Stimulated activated naive CD4-positive, alpha-beta T cell (primary cell): Measurements from ENCODE around the gene SPEM3.
A peak's percentile ranks its signal among the peaks of the same experiment; 100 is the strongest.

Source experiments
- DNase-seq, 6 experiments: peaks; one replicate each; lab custom pipeline; 2025; lab: John Stamatoyannopoulos, UW

SPEM3 gene

DNA sequence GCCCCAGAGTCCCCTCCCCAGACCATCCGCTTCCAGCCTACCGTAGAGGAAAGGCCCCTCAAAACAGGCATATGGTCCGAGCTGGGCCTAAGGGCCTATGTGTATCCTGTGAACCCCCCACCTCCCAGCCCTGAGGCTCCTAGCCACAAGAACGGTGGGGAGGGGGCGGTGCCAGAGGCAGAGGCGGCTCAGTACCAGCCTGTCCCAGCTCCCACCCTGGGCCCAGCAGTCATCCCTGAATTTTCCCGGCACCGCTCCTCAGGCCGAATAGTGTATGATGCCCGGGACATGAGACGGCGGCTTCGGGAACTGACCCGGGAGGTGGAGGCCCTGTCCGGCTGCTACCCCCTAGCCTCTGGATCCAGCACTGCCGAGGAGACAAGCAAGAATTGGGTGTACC, 7.5 kb upstream of the SPEM3 start:
- no peak for DNase-seq

- no peak for DNase-seq
Measured at GRCh38 chr17:7423679-7424078, 5.0 kb upstream of the SPEM3 start.

- DNase-seq: no peak
Measured at GRCh38 chr17:7425316-7425715, 3.3 kb upstream of the SPEM3 start, which contains the start of gene SPEM2. Gene SPEM2 (plus strand): TSS chr17:7425616. CDS start chr17:7425689, 73 bp downstream.

GRCh38 chr17:7425756-7426155, 2.9 kb upstream of the SPEM3 start:
- DNase-seq: no peak

DNA sequence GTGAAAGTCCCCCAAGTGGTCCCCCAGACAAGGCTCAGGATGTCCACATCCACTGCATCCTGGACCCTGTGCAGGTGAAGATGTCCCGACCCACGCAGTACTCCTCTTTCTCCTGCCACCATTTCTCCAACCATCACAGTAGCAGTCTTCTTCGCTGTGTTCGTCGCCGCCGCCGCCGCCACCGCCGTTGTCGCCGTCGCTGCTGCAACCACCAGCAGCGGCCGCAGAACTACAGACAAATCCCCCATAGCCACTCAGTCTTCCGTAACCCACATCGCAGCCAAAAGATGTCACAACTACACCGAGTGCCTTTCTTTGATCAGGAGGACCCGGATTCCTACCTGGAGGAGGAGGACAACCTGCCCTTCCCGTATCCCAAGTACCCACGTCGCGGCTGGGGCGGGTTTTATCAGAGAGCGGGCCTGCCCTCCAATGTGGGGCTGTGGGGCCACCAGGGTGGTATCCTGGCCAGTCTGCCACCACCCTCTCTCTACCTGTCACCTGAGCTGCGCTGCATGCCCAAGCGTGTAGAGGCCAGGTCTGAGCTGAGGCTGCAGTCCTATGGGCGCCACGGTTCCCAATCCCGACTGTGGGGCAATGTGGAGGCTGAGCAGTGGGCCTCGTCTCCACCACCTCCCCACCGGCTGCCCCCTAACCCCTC, 2.3 kb upstream of the SPEM3 start:
- no peak for DNase-seq

- no peak for DNase-seq
Measured at GRCh38 chr17:7426896-7427489, 1.7 kb upstream of the SPEM3 start.

DNA sequence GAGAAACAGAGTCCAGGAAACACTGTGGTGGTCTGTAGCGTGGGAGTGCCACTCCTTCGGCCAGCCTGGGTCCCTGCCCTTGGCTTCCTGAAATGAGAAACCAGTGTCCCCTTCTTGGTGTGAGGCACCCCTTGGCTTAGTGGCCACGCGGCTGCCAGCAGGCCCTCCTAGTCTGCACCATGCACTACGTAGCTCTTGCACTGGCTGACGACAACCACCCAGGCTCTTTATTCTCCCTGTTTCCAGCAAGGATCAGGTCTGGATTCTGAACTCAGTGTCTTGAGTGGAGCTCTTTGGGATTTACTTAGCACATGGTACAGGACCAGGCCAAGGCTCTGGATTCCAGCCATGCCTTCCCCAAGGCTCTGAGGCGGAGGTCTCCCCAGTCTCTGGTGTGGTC, 1.1 kb upstream of the SPEM3 start:
- no peak for DNase-seq

DNA sequence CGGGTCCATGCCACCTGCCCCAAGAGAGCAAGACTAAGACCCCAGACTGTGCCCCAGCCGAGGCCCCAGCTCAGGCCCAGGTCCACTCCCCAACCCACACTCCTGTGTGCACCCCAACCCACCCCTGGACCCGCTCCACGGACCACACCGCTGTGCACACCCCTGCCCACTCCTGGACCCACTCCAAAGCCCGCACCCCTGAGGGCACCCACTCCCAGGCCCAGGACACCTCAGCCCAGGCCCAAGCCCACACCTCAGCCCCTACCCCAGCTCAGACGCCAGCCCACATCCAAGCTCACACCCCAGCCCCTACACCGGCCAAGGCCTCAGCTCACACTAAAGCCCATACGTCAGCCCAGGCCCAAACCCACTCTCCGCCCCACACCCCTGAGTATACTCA, 1.1 kb downstream of the SPEM3 start:
- DNase-seq: no peak

GRCh38 chr17:7431231-7431630, 2.6 kb downstream of the SPEM3 start:
- no peak for DNase-seq

- no peak for DNase-seq
Measured at GRCh38 chr17:7432296-7432695, 3.6 kb downstream of the SPEM3 start.

DNA sequence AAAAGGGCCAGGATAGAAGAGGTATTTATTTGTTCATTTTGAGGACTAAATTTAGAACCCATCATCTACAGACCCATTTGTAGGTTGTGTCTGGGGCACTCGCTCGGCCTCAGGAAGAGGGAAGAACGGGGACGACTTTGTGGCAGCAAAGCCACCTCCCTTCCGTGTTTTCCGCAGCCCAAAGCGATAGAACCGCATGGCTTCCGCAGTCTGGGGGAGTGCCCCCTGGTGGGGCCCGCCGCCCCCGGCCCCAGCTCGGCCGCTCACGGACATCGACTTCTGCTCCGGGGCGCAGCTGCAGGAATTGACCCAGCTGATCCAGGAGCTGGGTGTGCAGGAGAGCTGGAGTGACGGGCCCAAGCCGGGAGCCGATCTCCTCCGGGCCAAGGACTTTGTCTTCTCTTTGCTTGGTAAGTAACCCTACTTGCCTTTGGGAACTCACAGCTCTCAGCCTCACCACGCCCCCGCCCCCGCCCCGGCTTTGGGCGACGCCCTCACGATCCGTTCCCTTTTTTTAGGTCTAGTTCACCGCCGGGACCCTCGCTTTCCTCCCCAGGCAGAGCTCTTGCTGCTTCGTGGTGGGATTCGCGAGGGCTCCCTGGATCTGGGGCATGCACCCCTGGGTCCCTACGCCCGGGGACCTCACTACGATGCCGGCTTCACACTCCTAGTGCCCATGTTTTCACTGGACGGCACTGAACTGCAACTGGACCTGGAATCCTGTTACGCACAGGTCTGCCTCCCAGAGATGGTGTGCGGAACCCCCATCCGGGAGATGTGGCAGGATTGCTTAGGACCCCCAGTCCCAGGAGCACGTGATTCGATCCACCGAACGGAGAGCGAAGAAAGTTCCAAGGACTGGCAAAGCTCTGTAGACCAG, 7.3 kb downstream of the SPEM3 start:
- DNase-seq: peak; percentile 46 to 90 (median 74)

- DNase-seq: peak; percentile 69 to 86 (median 74)
Measured at GRCh38 chr17:7436556-7437368, 8.1 kb downstream of the SPEM3 start.

DNA sequence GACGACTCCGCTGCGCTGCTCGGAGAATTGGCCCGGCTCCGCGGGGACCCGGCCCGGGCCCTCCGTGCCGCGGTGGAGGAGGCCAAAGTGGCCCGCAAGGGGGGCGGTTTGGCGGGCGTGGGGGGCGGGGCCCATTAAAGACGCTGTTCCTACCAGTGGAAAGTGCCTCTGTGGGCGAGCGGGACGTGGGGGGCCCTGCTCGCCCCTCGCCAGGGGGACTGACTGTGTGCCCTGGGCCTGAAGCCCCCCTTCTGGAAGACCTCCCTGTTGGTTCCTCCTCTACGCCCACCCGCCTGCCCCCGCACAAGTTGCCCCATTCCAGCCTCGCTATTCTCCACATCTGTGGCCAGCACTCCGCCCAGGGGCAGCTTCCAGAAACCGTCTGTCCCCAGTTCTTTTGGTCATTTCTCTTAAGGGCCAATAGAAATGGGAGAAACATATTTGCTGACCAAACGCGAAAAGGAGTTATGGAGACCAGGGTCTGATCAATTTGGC, 8.8 kb downstream of the SPEM3 start:
- no peak for DNase-seq

DNA sequence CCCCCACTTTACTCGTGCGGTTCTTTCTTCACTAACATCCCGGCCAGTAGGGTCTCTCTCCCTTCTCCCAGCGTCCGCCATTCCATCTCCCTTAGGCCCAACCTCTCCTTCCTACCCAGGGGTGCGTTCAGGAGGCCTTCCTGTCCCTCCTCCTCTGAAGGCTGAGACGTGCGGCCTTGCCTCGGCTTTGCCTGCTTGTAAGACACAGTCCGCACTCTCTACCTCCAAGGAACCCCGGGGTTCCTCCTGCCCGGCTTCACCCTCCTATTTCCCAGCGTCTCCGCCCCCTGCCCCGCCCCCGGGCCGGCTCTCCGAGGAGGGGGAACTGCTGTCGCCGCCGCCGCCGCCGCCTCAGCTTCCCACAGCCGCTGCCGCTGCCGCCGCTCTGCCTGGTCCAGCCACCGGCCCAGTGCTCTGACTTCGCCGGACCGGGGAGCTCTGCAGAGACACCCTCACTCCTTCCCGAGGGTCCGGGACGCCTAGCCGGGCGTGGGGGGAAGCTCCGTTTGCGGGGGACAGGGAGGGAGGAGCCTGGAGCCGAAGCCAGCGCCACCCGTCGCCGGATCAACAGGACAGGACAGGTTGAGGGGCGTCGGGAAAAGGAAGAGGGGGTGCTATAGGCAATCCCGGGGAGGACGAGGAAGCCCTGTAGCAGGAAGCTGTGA, 9.4 kb downstream of the SPEM3 start:
- peak in 5 of 6 experiments; percentile 41 to 62 (median 50) for DNase-seq

- peak in 1 of 6 experiments; percentile 44 for DNase-seq
Measured at GRCh38 chr17:7438656-7439460, 10.2 kb downstream of the SPEM3 start.

DNA sequence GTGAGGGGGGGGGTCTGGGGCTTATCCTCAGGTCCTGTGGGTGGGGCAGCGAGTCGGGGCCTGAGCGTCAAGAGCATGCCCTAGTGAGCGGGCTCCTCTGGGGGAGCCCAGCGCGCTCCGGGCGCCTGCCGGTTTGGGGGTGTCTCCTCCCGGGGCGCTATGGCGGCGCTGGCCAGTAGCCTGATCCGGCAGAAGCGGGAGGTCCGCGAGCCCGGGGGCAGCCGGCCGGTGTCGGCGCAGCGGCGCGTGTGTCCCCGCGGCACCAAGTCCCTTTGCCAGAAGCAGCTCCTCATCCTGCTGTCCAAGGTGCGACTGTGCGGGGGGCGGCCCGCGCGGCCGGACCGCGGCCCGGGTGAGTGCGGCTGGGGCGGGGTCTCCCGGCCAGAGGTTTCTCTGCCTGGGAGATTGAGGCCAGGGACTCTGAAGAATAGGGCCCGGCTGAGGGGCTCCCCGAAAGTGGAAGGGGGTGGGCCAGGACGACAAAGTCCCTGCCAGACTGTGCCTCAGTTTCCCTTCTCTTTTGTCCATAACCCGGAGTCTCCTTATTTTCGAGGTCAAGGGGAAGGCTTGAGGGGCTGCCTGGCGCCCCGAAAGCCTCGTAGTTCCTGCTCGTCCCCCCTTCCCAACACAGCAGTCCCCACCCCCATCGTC, 10.9 kb downstream of the SPEM3 start, which contains the start of gene FGF11:
FGF11 (plus strand) TSS at position 51 of the 651 bp plus-strand sequence; CDS start at position 160, 109 bp downstream.
- peak in 2 of 6 experiments; percentile 13 to 24 for DNase-seq

DNA sequence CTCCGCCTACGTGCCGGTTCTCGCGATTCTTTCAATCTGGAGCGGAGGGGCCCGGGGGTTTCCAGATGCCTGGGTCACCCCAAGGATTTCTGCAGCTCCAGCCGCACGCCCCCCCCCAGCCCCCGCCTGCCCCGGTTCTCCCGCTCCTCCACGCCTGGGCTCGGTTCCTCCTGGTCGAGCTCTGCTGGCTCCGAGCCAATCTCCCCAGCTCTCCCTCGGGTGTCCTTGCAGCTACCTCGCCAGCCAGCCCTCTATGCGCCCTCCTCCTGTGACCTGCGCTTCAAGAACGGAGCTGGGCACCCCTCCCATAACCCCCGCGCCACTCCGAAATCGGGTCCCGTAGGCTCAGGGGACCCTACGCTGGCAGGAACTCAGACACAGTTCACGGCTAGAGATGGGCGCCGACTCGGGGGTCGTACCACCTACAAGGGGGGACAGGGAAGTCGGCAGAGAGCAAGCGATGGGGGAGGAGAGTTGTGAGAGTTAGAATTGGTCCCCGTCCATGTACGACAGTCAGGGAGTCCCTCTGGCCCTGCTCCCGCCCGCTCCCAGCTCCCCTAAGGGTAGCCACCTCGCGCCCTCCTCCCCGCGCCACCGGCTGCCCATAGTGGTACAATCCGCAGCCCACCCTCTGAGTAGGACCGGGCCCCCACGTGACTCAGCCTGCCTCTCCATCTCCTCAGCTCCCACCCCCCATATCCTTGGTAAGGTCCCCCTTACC, 11.6 kb downstream of the SPEM3 start:
- peak in 4 of 6 experiments; percentile 33 to 41 (median 34) for DNase-seq

DNA sequence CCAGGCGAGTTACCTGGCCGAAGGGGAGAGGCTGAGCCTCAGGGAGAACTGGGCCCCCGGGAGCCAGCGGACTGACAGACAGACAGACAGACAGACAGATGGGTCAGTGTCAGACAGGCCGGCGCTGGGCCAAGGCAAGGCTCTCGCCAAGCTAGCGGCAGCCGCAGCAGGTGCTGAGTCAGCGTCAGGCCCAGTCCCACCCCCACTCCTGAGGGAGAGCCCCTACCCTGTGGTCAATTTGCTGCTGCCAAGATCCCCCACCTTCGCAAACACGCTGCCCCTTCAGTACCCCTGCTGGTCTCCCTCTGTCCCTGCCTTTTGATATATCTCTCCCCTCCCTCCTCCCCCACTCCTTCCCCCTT, 12.2 kb downstream of the SPEM3 start:
- no peak for DNase-seq

DNA sequence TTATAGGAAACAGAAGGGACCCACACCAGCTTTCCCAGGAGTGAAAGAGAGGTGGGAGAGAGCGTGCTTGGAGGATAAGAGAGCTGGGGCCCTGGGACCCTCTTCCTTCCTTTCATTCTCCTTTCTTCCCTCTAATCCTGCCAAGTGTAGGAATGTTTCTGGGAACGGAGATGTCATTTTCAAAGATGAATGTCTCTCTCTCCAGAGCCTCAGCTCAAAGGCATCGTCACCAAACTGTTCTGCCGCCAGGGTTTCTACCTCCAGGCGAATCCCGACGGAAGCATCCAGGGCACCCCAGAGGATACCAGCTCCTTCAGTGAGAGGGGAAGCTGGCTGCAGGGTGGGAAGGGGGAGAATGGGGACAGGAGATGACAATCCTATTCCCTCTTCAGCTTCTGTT, 12.6 kb downstream of the SPEM3 start:
- no peak for DNase-seq
